GM19463 (cell line): ENCODE measurements around the gene IQUB.
"Not testable (repeated sequence)": the region's sequence is repeated elsewhere in the genome, so short reads cannot be mapped to it uniquely, and the experiment has no call there.

Experiments
- ATAC-seq: cut with Tn5 transposase; IDR thresholded peaks from one replicate; pipeline ENCODE4 v1.9.1; 2021; ENCODE audit warnings: mild to moderate bottlenecking, moderate library complexity; ENCODE audit not compliant: unreplicated experiment

Gene IQUB

DNA sequence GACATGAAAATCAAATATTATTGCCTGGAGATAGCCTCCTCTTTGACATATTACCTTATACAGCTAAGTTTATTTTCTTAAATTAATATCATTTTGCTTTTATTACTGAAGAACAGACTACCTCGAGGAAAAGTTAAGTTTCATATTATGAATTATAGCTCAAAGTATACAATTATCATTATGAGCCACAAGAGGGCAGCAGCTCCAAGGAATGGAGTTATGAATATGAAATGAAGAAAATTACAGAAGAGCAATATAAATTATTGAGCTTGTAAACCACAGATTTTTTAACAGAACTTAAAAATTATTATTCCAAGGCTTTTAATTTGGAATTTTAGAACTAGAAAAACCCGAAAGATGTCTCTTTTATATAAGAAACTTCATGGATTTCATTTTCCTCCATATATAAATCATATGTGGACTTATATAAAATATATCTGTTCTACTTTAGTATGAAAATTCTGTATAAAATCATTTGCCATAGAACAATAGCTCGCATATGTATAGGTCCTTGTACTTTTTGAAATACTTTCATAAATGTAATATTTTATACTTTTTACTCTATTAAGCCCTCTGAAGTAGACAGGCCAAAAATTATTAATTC, 40.1 kb downstream of the IQUB start:
- no peak for ATAC-seq

DNA sequence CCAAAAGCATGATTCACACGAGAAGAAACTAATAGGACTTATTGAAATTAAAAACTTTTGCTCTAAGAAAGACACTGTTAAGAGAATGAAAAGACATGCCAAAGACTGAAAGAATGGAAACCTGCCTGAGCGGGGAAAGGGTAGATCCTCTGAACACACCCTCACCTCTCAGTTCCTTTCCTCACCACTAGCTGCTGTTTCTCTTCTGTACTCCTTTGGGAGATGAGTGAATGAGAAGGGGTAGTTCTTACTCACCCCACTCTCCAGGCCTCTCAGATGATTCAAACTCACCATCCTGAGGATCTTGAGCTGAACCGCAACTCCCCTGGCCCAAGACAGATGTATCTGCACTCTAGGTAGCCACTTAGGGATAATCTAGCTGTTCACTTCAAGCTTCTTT, 41.9 kb downstream of the IQUB start:
- peak; percentile 83 for ATAC-seq

DNA sequence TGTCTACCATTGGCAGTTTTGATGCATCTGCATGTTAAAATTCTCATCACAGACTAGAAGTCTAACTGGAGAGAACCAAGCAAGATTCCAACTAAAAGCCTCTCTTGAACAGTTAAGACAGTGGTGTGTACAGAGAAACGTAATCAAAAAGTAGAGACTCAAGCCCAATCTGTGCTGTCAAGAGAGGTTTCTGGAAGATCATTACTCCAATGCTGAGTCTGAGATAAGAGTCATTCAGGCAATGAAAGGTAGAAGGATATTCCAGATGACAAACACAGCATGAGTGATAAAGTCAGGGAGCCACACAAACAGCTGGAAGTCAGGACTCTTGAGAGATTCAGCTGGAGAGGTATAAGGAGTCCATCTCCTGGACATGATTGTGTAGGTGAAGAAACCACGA, 48.7 kb downstream of the IQUB start:
- no peak for ATAC-seq

DNA sequence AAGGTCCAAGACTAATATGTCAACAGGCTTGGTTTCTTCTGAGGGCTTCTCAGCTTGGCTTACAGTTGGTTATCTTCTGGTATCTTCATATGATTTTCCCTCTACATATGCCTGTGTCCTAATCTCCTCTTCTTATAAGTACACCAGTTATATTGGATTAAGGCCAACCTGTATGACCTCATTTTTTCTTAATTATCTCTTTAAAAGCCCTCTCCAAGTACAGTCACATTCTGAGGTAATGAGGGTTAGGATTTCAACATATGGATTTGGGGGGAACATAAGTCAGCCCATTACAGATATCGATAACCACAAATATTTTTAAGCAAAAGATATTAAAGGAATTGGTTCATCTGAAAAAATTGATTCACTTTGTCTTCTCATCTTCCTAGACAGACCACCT, 49.2 kb downstream of the IQUB start:
- ATAC-seq: no peak

DNA sequence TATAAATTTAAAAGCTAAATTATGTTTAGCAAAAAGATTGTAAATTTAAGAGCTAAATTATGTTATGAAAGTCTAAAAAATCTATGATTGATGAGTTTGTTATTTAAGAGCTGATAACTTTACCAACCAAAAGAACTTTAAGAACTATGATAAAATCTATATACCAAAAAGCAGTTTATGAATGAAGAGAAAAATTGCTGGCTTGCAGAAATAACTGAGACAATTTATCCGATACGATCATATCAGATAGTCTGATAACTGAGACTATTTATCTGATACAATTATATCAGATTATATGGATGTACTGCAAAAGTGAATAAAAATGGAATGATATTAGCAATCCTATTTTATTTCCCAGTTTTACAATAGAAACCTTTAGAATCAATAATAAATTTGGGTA, 50.2 kb downstream of the IQUB start:
- ATAC-seq: no peak

DNA sequence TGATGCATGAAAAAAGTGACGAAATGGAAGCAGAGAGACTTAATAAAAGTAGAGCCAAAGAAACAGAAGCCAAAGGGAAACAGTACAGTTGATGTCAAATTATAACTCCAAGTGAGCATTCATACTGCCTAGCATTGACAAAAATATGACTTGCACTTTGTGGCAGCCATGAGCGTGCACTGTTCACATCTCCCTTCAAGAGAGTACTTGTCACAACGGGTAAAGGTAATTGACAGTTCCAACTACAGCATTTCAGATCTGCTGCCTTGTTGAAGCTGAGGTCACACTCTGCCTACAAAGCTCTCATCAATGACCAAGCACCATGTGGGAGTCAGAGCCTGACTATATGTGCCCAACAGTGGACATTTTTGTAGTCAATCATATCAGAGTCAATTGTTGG, 54.3 kb downstream of the IQUB start:
- no peak for ATAC-seq

DNA sequence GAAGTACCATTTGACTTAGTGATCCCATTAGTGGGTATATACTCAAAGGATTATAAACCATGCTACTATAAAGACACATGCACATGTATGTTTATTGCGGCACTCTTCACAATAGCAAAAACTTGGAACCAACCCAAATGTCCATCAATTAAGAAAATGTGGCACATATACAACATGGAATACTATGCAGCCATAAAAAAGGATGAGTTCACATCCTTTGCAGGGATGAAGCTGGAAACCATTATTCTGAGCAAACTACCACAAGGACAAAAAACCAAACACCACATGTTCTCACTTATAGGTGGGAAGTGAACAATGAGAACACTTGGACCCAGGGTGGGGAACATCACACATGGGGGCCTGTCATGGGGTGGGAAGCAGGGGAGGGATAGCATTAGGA, 56.3 kb downstream of the IQUB start:
- not testable (repeated sequence) for ATAC-seq

DNA sequence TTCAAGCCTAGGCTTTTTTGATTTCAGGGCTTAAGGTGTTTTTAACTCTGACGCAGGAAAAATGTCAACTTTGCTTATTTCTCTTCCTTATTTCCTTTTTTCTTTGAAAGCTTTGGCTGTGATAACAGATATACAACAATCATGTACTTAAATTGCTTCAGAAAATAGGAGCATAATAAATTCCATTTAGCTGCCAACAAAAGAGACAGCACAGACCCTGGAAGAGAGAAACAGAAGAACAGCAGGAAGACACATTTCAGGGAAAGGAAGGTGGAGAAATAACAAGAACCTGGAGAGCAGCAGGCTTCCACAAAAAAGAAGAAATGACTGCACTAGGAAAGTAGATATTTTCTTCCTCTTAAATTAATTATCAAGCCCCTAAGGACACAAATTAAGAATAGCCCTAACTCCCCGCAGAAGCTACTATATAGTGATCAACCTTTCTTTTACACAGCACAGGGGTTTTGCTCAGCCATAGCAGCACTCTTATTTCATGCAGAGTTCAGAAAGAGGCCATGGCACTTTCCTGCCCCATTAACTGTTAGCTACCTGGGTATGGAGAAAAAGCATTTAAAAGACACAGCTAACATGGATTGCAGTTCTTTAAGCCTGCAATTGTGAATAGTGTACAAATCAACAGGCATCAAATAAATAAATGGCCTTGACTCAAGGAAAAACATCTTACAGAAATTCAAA, 61.5 kb downstream of the IQUB start:
- no peak for ATAC-seq

DNA sequence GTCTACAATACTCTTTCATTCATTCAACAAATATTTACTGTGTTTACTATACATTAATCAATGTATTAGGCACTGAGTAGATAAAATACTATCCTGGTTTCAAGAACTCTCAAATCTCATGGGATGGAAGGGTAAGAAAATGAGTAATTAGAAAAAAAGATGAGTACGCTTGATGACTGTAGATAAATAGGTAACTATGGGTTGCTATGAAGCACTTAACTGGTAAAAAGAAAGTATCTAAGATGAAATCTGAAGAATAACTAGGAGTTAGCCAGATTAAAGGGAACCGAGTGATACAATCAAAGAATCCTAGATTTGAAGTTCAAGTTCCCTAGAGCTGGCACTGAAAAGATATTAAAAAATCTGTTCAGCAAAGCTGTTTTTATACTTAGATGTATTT, 62.1 kb downstream of the IQUB start:
- ATAC-seq: no peak

DNA sequence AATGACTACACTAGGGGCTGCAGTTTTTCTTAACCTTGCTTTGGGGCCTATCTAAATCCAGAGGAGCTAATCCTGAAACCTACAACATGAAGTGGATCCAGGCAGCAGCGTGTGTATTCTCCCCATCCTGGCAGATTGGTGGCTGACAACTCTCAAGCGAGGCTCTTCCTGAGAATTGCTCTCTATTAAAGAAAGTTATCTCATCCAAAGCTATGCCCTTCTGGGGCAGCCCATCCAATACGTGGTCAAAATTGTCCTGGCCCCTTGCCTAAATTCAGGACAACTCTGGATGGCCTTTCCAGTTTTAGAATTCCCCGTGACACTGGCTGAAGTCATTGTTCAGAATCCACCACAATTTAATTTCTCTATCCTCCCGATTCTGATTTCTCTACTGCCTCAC, 66.1 kb downstream of the IQUB start:
- ATAC-seq: no peak

DNA sequence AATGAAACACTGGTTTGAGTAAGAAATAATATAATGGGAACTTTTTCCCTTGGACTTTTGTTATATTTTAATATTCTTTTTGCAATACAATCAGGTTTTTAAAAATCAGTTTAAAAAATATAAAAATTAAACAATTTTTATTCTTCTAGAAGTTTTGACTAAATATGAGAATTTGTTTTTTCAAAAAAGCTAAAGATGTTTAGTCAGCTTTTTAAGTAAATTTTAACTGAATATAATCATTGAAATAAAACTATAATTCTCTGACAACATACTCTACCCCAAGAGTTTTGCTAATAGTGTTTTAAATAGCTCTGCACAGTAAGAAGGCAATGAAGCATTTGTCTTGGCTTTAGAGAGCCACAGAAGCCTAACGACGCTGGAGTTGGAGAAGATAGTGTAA, 70.5 kb downstream of the IQUB start:
- ATAC-seq: no peak

DNA sequence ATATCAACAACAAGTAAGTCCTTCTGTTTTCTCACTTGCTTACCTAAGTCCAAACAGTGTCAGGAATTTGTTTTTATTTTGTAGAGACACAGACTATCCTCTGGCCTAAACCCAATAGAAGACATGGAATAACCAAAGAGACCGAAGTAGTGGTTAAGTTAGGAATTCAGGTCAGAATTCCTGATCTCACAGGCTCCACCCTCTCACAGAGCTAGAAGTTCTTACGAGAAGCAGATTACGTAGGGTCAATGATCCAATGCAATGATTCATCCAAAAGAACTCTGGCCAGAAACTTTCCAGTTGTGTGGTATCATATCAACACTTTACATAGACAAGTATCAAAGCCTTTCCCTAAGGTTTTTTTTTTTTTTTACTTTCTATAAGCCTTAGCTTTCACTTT, 73.8 kb downstream of the IQUB start:
- no peak for ATAC-seq

DNA sequence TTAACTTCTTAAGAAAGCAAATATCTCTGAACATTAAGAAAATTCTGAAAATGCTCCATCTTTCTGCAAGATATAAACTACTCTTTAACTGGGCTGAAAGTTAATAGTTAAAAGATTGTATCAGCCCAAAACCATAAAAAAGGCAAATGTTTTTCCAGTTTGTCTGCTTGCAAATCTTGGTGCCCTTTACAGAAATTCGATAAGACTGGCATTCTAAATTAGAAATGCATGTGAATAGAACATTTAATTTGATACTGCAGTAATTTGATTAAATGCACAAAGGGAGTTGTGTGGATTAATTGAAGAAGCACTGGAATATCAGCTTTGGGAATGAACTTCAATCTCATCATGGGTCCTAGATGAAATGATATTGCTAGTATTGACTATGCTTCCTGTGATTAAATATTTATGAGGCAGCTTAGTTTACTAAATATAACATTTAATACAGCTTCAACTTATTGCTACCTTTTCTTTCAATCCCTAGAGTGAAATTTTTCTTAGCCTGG, 78.4 kb downstream of the IQUB start:
- no peak for ATAC-seq

DNA sequence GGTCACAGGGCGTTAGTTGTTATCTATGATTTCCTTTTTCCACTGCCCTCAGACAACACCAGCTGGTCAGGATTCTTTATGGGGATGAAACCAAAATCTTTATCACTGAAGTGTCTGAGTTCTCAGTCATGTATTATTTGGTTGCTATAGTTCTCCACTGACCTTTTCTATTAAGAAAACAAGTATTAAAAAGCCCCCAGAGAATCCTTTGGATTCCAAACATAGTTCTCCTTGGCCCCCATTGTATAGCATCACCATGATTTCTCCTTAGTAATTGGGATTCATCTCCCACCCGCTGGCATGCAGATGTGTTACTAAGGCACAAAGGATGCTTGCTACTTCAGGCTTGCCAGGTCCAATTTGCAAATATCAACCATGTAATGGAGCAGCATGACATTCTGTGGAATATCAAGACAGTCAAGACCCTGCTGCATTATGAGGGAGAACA, 94.3 kb downstream of the IQUB start:
- ATAC-seq: no peak

DNA sequence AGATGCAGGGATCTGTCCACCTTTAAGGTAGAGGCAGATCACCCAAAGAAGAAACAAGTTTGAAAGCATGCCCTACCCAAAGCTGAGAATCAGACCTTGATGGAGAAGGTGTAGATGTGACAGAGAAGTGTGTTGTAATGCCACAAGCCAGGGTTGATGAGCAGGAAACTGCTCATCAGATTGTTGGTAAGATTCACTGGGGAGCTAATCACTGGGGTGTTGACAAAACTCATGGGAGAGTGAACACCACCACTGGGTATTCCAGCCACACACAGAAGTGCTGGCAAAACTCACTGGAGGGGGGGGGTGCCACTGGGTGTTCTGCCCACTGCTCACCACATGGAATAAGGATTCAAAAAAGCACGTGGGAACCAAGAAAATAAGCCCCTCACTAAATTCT, 95.2 kb downstream of the IQUB start:
- ATAC-seq: no peak

DNA sequence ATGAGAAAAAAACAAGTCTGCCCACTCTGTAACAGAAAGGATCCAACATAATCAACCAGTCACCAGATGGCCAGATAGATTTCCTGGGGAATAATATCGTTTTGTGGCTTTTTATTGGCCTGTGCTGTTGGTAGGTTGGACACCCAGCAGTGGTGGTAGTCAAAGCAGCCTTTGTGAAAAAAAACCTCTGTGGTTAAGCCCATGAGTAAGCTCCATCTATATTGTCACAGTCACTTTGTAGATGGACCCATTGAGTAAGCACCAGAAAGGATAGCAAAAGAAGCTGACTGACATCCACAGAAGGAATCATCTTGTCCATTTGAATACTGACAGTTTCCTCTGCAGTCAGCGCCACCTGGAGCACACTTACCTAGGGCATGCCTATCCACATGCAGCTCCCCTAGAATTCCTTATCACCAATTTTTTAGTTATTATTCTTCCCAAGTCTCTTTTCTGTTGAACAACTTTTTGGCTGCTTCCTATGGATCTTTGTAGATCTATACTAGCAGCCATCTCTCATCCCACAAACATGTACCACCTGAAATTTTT, 96.9 kb downstream of the IQUB start:
- ATAC-seq: no peak

DNA sequence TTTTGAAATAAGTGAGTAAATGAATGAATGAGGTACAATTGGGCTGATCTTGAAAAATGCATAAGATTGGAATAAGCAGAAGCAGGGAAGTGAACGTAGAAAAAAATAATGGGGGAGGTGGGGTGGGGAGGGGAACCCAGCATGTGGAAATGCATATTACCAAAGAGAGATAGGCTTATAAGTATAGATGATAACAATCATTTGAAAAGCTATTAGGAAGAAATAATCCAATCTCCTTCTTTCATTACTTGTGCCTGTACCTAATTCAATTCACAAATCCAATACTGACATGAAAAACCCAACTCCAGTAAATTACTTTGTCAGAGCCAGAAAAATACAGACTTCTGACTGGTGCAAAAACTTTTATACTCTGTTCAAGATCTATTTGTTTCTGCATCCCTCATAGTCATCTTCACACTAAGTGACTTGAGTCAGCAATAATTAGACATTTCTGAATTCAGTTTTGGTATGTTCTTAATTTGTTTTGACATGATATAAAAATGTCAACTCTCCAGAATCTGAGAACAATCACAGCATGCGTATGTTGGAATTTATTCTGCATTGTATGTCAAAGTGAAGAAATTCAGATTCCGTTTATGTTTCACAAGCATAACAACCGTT, 99.2 kb downstream of the IQUB start:
- ATAC-seq: no peak

DNA sequence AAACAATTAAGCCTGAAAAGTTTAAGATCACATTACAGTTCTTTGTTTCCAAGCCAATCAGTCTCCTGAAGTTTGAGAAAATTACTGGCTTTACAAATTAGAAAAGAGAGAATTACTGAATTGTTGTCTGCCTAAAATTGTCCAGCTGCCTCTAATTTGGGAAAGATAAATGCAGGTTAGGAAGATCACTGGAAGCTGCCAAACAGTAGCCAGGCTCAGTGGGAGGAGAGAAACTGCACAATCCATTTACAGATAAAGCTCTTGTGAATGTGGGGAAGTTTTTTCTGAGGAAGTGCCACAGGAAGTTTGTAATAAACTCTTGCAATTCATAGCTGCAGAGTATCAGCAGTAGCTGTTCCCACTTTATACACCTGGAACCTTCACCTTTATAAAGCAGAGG, 100.7 kb downstream of the IQUB start:
- ATAC-seq: no peak

DNA sequence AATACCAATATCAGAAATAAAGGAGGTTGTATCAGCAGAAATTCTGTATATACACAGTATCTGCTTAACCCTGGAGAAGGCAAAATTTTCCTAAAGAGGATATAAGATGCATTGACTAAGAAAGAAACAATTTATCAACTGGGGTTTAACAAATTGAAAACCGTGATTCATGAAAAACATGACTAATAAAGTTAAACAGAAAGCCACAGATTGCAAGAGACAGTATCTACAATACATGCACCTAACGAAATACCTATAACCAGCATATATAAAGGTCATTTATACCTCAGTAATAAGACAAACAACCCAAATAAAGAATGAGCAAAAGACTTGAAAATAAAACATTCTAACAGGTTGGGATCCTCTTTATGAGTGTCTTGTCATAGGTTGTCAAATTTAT, 101.8 kb downstream of the IQUB start:
- ATAC-seq: no peak

DNA sequence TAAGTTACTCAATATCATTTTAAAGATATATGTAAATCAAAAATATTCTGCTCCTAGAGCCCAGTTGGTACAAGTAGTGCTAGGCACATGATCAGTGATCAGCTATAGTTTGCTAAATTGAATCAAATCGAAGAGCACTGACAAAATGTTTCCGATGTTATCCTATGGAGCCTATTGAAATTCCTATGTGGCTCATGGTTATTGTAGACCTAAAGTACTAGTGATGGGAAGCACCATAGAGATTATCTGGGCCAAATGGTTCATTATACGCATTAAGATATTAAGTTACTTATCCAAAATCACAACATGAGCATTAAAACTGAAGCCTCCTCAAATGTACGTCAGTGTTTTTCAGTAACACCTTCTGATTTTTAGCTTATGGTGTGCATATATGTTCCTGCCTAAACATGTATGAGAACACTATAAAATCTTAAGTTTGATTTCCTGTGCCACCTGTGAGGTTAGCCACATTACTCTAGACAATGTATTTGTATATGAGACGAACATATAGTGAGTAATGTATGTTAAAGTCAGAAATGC, 103.2 kb downstream of the IQUB start:
- no peak for ATAC-seq

DNA sequence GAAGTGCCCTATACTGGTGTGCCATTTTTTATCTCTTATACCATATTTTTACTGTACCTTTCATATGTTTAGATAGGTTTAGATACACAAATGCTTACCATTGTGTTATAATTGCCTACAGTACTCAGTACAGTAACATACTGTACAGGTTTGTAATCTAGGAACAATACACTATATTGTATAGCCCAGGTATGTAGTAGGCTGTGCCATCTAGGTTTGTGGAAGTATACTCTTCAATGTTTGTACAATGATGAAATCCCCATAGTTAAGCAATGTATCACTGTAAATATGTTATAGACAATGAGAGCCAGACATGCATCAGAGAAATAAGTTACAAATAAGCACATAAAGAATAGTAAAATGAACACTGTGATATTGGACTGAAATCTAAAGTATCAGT, 109.1 kb downstream of the IQUB start:
- ATAC-seq: no peak

DNA sequence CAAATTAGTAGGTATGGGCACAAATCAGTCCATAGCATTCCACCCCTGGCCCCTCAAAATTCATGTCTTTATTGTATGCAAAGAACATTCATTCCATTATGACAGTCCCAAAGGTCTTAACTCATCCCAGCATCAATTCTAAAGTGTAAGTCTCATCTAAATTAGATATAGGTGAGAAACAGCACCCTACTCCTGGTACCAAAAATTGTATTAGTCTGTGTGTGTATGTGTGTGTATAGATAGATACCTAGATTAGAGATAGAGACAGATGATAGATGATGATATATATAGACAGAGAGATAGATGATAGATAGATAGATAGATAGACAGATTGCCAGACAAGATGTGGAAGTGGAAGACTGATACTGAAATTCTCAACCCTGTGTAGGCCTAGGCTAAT, 109.9 kb downstream of the IQUB start:
- ATAC-seq: no peak
